Fibroblast of lung (primary cell): ENCODE results near the gene SLC22A14.
"Not testable (repeated sequence)": the region's sequence is repeated elsewhere in the genome, so short reads cannot be mapped to it uniquely, and the experiment has no call there.

Experiments
- CTCF ChIP-seq, 2 donors: IDR thresholded peaks in 1 of 2; conservative IDR thresholded peaks in 1 of 2; 1 replicate in 1 of 2; 2 replicates in 1 of 2; pipeline ENCODE4 v1.5.1; 2011 to 2012; ENCODE audit warnings: low read length in 2 of 2, control low read depth in 1 of 2, inconsistent platforms in 1 of 2, low read depth in 1 of 2, mild to moderate bottlenecking in 1 of 2
- EZH2 ChIP-seq: IDR thresholded peaks from 2 replicates; pipeline ENCODE4 v1.5.1; 2012; ENCODE audit warnings: low read length, control low read depth, mild to moderate bottlenecking; ENCODE audit errors: missing control alignments

GRCh38 chr3:38297053-38297452 lies 15.0 kb downstream of the SLC22A14 start:
- not testable (repeated sequence) for TF ChIP-seq EZH2; CTCF (conservative IDR thresholded peaks at IDR 0.05 in 1 of 2, IDR thresholded peaks at IDR 0.05 in 1 of 2; ENCODE audit: low read depth in 1 of 2, low read length in 2 of 2)
